Measurements from ENCODE around the gene CYP21A2.
"Not testable (repeated sequence)": the region's sequence is repeated elsewhere in the genome, so short reads cannot be mapped to it uniquely, and the experiment has no call there.

GRCh38 chr6:32049736-32050135, 11.5 kb downstream of the CYP21A2 start:
- not testable (repeated sequence) for TF ChIP-seq CREB5 (CRISPR knock-in tag; IDR thresholded peaks at IDR 0.05; ENCODE audit: low read depth); TOX (CRISPR knock-in tag; IDR thresholded peaks at IDR 0.05; ENCODE audit: borderline replicate concordance)
